HepG2 (cell line): ENCODE measurements around the gene F2RL3. TPM values are rescaled to one million over a fixed set of nuclear protein-coding genes. Genes with fewer than 3 reads are reported as not detected.

Experiments
- ATAC-seq: fragments of 200-7000 bp; cut with Tn5 transposase; 3 replicates; pipeline ENCODE4 v1.9.1; 2020; ENCODE audit warnings: mild to moderate bottlenecking, moderate library complexity
- BruUV-seq: library from RNA; stranded (reverse); fragments of 400-500 nt; replicated peaks from 2 replicates; lab custom pipeline; 2021; lab: Mats Ljungman, UMichigan
- CTCF ChIA-PET: fragments of 300-600 bp; formaldehyde crosslinking; extraction: SDS; loops from one replicate; lab custom pipeline; 2021; ENCODE audit warnings: low total read pairs, inconsistent platforms, low intra/inter-chr PET ratio; lab: Yijun Ruan, JAX
- POLR2A ChIA-PET: fragments of 350-600 bp; sonication (Branson Sonifier 250); formaldehyde crosslinking; loops from one replicate; lab custom pipeline; 2020; ENCODE audit warnings: antibody characterized with exemption, inconsistent platforms; lab: Yijun Ruan, JAX
- DNase-seq: peaks from one replicate; pipeline ENCODE4 v3.0.0-alpha.2; 2015; ENCODE audit warnings: low spot score
- FAIRE-seq: peaks from 3 replicates; lab custom pipeline; 2011; peaks lifted over from hg19 to GRCh38; lab: Jason Lieb, UNC
- H2AFZ ChIP-seq: one replicate; pipeline ENCODE4 v1.6.1; 2011; ENCODE audit warnings: low read length, inconsistent platforms
- H3K27ac ChIP-seq: fragments of 300-600 bp; 3 replicates; pipeline ENCODE4 v1.8.0; 2011; ENCODE audit warnings: mixed run types, mild to moderate bottlenecking, mixed read lengths, low read length, inconsistent platforms; ENCODE audit not compliant: insufficient read depth; ENCODE audit errors: extremely low read length
- H3K27me3 ChIP-seq, 2 experiments: fragments of 200-600 bp in 1 of 2; 2 replicates in 1 of 2; 3 replicates in 1 of 2; pipeline versions ENCODE4 v1.6.0 to v1.8.0; 2011; ENCODE audit warnings: low read length in 2 of 2, mild to moderate bottlenecking in 2 of 2, moderate library complexity in 2 of 2, inconsistent platforms in 1 of 2; ENCODE audit not compliant: insufficient read depth in 2 of 2, control insufficient read depth in 1 of 2
- H3K36me3 ChIP-seq, 2 experiments: fragments of 200-600 bp in 1 of 2; replicated peaks in 1 of 2; 2 replicates in 1 of 2; 3 replicates in 1 of 2; pipeline versions ENCODE4 v1.5.1 to v1.8.0; 2011; ENCODE audit warnings: low read length in 2 of 2, inconsistent platforms in 1 of 2; ENCODE audit not compliant: insufficient read depth in 2 of 2, control insufficient read depth in 1 of 2
- H3K4me1 ChIP-seq: 2 replicates; pipeline ENCODE4 v1.5.1; 2012; ENCODE audit warnings: low read length, inconsistent platforms; ENCODE audit not compliant: insufficient read depth
- H3K4me2 ChIP-seq: 2 replicates; pipeline ENCODE4 v1.6.0; 2011; ENCODE audit warnings: low read depth, low read length, inconsistent platforms
- H3K4me3 ChIP-seq, 3 experiments: fragments of 200-600 bp in 1 of 3; sonication (generic), shearing (Covaris generic) in 1 of 3; replicated peaks in 1 of 3; 2 replicates each; pipeline ENCODE4 v1.5.1; 2011 to 2016; ENCODE audit warnings: low read length in 3 of 3, inconsistent platforms in 2 of 3, low read depth in 2 of 3, mild to moderate bottlenecking in 2 of 3, control low read depth in 1 of 3, mixed read lengths in 1 of 3; ENCODE audit not compliant: insufficient read depth in 1 of 3
- H3K79me2 ChIP-seq: one replicate; pipeline ENCODE4 v1.6.1; 2011; ENCODE audit warnings: low read length, inconsistent platforms; ENCODE audit not compliant: insufficient read depth
- H3K9ac ChIP-seq: 2 replicates; pipeline ENCODE4 v1.6.0; 2011; ENCODE audit warnings: mild to moderate bottlenecking, low read depth, low read length, inconsistent platforms; ENCODE audit not compliant: insufficient read depth
- H3K9me3 ChIP-seq: 2 replicates; pipeline ENCODE4 v1.5.1; 2012; ENCODE audit warnings: mild to moderate bottlenecking, low read length
- H4K20me1 ChIP-seq: 2 replicates; pipeline ENCODE4 v1.6.0; 2011; ENCODE audit warnings: inconsistent platforms, mild to moderate bottlenecking, low read length, moderate library complexity; ENCODE audit not compliant: insufficient read depth
- HDAC1 ChIP-seq: sonication (generic); formaldehyde crosslinking; IDR thresholded peaks from 2 replicates; pipeline ENCODE4 v1.5.1; 2020; ENCODE audit warnings: mild to moderate bottlenecking, missing genetic modification reagents
- HMGXB3 ChIP-seq: sonication (generic); formaldehyde crosslinking; IDR thresholded peaks from 2 replicates; pipeline ENCODE4 v1.4.0; 2020; ENCODE audit warnings: missing genetic modification reagents, borderline replicate concordance
- ZNF724P ChIP-seq: sonication (generic); formaldehyde crosslinking; IDR thresholded peaks from 2 replicates; pipeline ENCODE4 v1.8.0; 2022; ENCODE audit warnings: missing genetic modification reagents, borderline replicate concordance
- WGBS: methylation state at CpG from one replicate; pipeline ENCODE4 v1.1.6; 2017; ENCODE audit warnings: low lambda C conversion rate; 5-methylcytosine and 5-hydroxymethylcytosine counted together
- in situ Hi-C: cut with HindIII; loops from 2 replicates; pipeline ENCODE4 v1.10.0; 2017; ENCODE audit warnings: low pct_unique_long_range_greater_than_20kb; ENCODE audit not compliant: extremely low pct_ligation_motif_present
- intact Hi-C: fragments of 100-400 bp; cut with micrococcal nuclease; formaldehyde crosslinking; loops from one replicate; pipeline ENCODE4 v1.10.0; 2022; ENCODE audit not compliant: unreplicated experiment
- polyA plus RNA-seq, 8 experiments: library from polyadenylated mRNA; depleted of rRNA in 3 of 8; stranded (reverse) in 7 of 8; unstranded in 1 of 8; fragments of >200 nt; fragmentation: Illumina TruSeq in 4 of 8; extraction: Trizol in 4 of 8; gene quantifications; 2 replicates each; pipeline versions ENCODE4 v1.2.1 to v1.2.3, GENCODE V29; 2011 to 2016; ENCODE audit warnings: low read depth in 4 of 8, missing spikeins in 1 of 8, mixed read lengths in 1 of 8; ENCODE audit not compliant: insufficient read depth in 1 of 8
- total RNA-seq, 5 experiments: library from RNA; depleted of rRNA; stranded (reverse); fragments of >200 nt; fragmentation: Illumina TruSeq; extraction: Trizol; gene quantifications; 2 replicates each; pipeline ENCODE4 v1.2.3, GENCODE V29; 2016; ENCODE audit warnings: low read depth in 1 of 5

F2RL3 gene
- total and polyA plus RNA-seq, 2 of the 13 experiments (the other 11 are each of a cell fraction or from before 2014, with no cell fraction given) = not detected

DNA sequence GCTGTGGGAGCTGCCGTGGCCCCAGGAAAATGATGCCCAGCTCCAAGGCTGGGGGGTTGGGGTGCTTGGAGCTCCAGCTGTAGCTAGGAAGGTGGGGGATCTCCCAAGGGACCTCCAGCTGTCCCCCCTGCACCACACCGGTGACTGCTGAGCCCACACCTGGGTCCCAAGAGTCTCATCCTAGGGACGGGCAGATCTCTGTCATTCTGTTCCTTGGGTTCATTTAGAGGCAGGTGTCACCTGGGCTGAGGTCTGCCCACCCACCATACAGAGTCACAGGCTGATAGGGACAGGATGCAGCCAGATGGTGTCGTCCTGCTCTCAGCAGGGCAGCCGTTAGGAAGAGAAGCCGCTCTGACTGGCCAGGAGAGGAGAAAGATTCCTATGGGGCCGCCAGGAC, 5.3 kb downstream of the F2RL3 start:
- H3K27ac ChIP-seq = no peak overlapping the region
- intact Hi-C loops (no loop called here), in situ Hi-C loops (no loop called here)
- H3K9me3 ChIP-seq = no peaks in the 10 kb centered on the region
- peaks cover 4 to 45% of the 10 kb centered on the region in 2 experiments; a peak in 4 of 5 replicates for H3K27me3 ChIP-seq
- no peaks in the 10 kb centered on the region for H3K79me2 ChIP-seq
- H3K9ac ChIP-seq = peak overlapping the region; percentile 43; the same call in 1 of the 2 replicates
- POLR2A ChIA-PET = no interaction called here
- peak overlapping the region; percentile 54 for H2AFZ ChIP-seq
- H3K4me1 ChIP-seq = peaks cover 45% of the 10 kb centered on the region
- WGBS = no CpG with 5 or more reads among the region's 7 CpGs
- TF ChIP-seq HDAC1 (CRISPR knock-in tag) = 0 out of 2 replicates have a peak, but pooled peaks have one; percentile 3
- no peak for TF ChIP-seq HMGXB3 (CRISPR knock-in tag)
- TF ChIP-seq ZNF724P (CRISPR knock-in tag) = no peak
- peak overlapping the region in 2 of 3 experiments; percentile 12 to 55; a peak in 2 of 6 replicates for H3K4me3 ChIP-seq
- DNase-seq (no peak), FAIRE-seq (no peak), ATAC-seq (no peak)
- CTCF ChIA-PET = no interaction called here
- H3K36me3 ChIP-seq = no peaks in the 10 kb centered on the region
- no TSS peak for BruUV-seq
- peak overlapping the region; percentile 77 for H3K4me2 ChIP-seq
- no peaks in the 10 kb centered on the region for H4K20me1 ChIP-seq
